ENCODE data around the gene TENM4.

The TENM4 gene

DNA sequence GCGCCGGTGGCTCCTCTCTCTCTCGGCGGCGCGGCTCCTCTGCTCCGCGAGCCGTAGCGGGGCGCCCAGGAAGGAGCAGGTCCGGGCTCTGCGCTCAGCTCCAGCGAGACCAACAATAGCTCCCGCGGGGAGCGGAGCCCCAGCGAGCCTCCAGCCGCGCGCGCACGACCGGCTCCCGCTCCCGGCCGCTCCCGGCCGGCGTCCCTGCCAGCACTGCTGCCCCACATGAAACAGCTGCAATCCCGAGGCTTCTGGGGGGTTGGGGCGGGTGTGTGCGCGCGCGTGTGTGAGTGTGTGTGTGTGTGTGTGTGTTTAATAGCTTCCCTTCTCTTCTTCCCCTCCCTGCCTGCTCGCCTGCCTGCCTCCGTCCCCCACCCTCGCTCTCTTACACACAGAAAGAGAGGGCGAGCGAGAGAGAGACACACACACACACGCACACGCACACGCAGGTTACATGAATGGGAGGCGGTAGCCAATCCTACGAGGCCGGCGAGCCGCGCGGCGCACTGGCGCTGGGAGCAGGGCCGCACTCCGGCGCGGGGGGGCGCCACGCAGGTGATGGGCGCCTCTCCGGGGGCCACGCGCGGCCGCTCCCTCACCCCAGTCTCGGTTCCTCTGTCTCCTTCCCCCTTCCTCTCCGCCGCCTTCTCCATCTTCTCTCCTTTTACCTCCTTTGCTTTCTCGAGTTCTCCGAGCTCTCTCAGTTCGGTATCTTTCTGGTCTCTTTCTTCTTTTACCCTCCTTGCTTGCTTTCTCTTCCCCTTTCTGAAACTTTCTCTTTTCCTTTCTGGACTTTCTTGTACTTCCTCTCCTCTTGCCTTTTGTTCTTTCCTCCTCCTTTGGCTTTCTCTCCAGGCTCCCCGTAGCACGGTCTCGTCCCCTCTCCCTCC, at the start of gene TENM4:
Gene TENM4 (minus strand): TSS at position 460 of the 890 bp plus-strand sequence. CDS start 371,086 bp downstream, outside the sequence.
- no peak for DNase-seq

DNA sequence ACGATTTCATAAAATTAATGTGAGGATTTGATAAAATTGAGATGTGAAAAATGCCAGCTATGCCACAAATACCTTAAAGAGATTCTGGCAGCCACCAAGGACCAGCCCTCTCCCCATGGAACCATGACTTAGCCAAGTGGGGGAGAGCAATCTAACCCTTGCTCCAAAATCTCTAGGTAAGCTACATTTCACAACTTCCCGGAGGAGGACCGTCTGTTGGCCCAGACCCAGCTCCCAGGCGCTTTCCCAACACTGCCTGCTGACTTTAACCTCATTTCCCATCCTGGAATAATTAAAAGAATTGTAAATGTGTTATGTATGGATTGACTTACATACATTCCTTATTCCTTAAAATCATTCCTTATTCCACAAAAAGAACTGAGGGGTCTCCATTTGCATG, 47.5 kb upstream of the TENM4 start:
- DNase-seq: no peak

DNA sequence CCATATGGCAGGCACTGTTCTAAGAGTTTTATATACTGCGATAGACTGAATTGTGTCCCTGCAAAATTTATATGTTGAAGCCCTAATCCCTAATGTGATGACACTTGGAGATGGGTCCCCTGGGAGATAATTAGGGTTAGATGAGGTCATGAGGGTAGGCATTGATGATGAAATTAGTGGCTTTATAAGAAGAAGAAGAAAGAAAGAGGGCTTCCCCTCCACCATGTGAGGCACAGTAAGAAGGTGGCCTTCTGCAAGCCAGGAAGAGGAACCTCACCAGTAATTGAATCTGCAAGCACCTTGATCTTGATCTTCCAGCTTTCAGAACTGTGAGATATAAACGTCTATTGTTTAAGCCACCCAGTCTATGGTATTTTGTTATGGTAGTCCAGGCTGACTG, 46.6 kb upstream of the TENM4 start:
- no peak for DNase-seq

DNA sequence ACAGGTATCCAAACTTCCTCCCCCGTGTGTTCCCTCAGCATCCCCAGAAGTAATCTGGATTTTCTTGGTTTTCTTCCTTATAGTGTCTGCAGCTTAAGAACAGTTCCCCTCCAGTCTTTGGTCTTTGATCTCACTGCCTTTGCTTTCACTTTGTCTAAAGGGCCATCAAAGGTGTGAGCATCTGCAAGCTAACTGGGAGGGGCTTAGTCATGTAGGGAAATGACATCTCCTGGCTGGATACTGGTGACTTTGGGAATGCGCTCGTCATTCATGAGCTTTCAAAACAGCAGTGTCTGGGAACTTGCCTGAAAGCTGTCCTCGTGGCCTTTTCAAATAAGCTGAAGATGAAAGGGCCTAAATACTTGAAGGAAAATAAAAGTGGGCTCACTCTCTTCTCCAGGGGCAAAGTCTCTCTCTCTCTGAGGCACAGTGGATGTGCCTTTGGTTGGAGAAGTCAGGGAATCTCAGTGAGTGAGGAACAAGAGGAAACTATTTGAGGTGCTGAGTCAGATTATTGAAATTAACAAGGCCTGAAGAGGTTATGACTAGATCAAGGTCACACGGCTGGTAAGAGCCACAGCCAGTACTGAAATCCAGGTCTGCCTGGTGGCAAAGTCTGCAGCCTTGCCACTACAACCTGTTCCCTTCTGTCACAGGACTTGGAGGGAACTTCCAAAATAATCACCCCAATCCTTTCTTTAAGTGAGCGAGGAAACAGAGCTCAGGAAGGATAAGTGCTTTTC, 45.6 kb upstream of the TENM4 start:
- DNase-seq: no peak

DNA sequence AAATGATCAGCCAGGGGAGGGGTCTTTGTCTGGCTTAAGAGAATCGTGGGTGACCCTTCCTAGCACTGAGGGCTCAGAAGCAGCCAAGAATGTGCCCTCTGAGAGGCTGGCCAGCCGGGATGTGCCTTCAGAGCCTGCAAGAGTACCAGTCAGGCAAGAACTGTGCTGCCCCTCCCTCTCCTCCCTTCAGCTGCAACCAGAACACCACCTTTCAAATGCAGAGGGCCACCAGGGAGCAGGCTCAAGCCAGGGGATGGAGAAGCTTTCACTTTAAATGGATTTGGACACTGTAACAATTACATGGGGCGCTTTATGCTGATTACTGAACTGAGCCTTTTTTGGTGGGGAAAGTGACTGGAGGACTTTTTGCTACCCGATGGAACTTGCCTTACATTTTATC, 44.9 kb upstream of the TENM4 start:
- no peak for DNase-seq

DNA sequence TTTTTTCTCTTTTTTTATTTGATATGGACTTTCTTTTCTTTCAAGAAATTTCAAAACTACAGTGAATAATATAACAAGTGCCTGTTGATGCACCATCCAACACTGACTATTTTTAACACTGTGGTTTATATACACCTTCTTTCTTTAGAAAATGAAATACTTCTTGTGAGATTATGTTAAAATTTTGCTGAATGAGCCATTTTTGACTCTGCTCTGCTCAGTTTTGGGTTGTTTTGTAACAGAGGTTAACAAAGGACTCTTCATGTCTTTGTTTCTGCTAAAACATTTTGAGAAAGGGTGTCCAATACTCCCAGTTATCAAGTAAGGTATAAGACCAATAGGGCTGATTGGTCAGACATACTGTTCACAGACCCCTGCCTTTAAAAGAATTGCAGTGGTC, 44.0 kb upstream of the TENM4 start:
- no peak for DNase-seq

DNA sequence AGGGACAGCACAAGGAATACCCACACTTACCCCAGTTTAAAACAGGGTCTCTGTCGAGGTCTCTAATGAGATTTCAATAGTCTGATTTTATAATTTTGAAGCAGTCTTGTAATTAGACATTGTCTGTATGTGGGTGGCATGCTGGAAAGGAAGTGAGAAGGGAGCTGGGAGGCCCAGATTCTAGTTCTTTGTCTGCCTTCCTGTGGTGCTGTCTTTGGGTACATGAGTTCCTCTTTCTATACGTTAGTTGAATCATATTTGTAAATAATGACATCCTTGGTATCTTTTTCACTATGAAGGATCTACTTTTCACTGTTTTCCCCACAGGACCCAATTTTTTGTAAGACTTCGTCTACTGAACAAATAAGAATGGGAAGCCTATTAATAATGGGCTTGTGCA, 42.0 kb upstream of the TENM4 start:
- no peak for DNase-seq

DNA sequence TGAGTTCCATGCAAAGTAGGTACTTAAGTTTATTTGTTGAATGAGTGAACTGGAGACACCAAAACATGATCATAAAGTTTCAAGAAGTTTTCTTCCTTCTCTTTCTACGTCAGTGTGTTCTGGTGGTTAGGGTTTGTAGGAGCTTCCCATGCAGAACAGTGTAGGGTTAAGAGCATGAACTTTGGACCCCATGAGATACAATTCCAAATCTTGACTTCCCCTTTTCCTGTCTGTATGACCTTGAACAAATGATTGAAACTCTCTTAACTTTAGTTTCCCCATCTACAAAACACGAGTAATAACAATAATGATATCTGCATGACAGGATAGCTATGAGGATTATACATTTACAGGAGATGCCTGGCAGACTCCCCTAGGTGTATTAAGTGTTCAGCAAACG, 41.0 kb upstream of the TENM4 start:
- no peak for DNase-seq

DNA sequence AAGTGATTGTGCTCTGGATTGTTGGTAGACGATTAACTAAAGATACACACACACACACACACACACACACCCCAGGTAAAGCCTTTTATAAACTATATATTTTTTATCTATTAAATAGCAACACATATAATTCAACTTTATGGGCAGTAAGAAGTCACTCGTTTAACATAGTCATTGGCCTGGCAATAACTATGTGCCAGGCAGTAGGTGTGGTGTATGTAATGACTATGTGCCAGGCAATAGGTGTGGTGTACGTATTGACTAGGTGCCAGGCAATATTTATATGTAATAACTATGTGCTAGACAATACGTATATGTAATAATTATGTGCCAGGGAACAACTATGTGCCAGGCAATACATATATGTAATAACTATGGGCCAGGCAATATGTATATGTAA, 40.0 kb upstream of the TENM4 start:
- DNase-seq: no peak

DNA sequence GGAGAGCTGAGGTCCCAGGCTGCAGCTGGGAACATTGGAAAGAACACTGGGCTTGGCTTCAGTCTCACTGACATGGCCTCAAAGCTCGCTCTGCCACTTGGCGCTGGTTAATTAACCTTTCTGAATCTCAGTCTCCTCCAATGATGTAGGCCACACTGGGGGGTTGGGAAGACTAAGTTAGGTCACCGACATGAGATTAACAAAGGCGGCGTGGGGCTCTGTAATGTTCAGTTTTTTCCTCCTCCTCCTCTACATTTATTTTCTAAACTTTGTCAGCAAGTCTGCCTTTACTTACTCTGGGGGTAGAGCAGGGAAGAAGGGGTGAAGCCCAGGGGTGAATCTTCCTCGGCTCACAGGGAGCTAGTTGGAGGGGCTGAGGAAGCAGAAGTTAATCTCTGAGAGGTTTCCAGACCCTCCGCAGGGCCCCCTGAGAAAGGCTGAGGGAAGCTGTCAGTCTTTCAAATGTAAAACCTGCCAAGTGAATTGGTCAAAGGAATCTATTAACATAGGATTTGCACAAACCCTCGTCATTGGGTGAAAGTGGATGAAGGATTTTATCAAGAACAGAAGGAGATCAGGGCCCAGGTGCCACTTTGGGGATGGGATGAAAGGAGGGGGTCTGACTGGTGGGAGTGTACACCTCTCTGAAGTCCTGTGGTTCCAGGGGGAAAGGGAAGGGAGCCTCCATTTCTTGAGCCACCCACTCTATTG, 32.1 kb upstream of the TENM4 start:
- no peak for DNase-seq

DNA sequence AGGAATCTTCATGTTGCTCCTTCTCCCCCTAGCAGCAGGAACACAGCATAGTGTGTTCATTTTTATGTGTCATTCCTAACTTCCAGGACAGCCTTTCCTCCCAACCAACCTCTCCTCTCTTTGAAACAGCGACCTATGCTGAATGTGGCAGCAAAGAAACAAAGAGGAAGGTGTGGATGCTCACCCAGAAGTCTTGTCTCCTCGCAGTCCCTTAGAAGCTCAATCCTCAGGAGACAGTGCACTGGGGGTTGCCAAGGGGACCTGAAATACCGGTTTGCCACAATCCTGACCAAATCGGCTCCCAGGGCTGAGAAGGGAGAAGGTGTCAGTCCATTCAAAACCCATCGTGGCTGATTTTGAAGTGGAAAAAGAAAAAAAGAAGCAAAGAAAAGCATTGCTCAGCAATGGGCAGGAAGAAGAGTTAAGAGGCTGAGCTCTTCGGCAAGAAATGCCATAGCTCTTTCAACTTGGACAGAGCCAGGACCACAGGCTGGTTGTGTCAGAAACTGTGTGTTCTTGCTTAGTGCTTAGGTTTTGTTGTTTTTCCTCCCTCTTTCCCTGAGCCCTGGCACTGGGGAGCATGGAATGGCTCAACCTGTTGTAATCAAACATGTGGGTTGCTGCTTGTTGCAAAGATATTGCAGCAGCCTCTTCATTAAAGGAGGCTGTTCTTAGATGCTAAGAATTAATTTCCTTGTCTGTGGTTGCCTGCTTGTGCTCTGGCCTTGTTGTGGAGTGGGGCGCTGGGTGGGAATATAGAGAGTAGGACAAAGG, 30.4 kb upstream of the TENM4 start:
- DNase-seq: no peak

DNA sequence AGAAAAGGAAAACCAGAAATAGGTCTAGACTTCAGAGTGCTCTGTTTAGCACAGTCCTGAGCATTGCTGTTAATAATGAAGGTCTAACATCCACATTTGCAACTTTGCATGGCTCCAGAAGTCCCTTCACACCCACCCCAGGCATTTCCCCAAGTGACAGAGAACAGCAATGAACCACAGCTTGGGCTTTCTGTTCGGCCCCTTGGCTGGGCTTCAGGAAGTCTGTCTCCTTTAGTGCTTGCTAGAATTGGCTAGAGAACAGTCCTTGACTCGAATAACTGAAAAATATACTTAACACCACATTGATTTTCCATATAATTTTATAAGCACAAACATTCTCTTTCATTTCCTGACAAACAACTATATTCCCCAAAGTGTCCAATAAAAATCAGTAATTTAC, 29.3 kb upstream of the TENM4 start:
- no peak for DNase-seq

DNA sequence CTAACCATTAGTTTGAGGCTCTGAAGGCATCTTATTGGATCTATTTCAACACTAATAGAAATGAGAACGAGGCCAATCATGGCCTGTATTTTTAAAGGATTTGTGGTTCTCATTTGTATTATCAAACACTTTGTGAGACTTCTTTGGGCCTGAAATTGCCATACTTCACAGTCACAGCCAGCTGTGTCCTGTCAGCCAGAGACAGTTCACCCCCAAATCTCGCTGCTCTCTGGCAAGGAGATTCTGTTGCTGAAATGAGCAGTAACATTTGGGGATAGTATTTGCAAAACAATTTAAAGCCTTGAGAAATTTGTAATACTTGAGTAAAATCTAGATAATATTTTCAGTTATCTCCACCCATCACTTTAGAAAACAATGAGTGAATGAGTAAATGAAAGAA, 26.9 kb upstream of the TENM4 start:
- DNase-seq: no peak

DNA sequence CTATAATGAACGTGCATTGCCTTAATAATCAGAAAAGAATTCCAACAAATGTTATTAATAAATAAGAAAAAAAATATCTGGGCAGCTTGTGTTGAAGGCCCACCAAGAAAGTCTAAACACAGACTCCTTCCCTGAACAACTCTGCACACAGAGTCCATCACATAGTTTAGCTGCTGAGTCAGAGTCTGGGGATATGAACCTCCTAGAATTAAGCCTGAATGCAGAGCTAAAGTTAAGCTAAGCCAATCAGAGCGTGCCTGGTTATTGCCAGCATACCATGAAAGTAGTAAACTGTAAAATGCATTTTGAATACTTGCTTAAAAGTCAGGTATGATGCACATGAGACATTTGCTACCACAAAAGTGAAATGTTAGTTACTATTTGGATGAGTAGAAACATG, 25.6 kb upstream of the TENM4 start:
- DNase-seq: no peak

DNA sequence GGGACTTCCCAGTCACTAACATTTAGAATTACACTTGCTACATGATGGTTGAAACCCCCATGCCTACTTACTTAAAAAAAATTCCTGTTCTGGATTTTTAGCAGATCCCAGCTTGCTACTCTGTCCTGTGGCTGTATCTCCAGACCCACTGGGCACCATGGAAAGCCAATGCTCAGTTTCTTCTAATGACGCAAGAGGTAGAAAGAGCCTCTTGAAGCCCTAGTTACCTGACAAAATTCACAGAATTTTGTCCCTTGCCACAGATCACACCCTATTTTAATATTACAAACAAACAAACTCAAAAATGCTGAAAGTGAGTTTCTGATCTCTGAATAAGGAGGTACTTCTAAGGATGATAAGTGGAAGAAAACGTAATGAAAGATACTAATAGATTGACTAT, 24.3 kb upstream of the TENM4 start:
- DNase-seq: no peak

DNA sequence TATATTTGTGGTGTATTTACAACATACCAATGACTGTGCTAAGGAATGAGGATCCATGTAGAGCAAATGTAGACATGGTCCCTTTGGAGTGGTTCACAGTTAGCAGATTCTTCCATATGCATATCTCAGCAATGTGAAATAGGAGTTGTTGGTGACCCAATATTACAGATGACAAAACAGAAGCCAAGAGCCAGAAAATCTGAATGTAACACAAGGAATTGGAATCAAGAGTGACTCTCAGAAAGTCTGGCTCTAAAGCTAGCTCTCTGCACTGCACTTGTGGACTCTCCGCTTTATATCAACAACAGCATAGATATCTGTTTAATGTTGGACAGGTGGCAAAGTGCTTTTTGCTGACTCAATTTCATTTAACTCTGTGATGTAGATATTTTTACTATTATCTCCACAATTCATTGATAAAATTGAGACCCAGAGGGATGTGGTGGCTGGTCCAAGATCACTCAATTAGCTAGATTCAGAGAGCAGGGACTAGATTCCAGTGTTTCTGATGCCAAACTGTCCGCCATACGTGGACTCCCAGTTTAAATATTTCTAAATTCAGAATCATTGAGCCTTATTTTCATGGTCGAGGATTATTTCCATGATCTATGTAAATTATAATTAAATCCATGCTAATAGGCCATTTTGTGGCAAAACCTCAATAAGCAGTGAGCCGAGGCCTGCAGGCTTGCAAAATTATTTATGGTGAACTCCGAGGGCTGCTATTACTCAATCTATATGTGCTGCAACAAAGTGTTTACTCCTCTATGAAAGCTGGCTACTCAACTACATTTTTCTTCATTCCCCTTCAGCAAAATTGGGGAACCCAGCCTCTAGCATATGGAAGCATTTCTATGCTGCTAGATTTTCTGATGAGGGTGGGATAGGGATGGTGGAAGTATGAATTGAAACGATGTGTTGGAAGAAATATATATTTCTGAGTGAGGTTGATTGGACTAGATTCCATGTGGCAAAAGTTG, 21.1 kb upstream of the TENM4 start:
- DNase-seq: no peak

DNA sequence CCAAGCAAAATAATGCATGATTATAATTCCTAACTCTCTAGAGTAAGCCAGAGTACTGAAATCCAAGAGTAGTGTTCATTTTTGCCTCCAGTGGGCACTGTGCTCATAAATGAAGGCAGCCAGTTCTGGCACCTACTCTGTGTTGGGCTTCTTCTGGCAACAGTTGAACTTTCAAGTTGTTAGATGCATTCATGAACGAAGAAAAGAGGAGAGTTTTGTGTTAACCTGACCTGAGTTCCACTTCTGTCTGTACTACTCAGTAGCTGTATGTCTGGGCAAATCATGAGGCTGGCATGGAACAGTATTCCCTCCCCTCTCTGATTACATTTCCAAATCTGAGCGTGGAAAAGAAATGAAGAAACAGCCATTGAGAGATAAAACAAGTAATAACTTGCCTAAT, 20.3 kb upstream of the TENM4 start:
- no peak for DNase-seq

DNA sequence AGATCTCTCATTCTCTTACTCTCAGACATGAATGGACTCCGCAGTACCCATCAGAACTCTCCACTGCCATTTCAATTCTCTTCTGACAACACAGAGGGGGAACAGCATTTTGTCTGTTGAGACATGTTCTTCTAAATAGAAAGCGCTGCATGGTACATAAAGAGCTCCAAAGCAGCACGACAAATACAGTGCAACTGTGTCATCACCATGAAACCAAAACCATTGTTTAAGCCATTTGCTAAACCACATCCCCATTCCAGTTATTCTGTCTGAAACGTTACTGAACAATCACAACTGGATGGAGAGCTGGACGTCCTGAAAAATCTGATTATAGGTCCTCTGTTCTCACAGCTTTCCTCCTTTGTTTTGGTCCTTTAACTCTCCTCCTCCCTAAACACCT, 17.9 kb upstream of the TENM4 start:
- no peak for DNase-seq

DNA sequence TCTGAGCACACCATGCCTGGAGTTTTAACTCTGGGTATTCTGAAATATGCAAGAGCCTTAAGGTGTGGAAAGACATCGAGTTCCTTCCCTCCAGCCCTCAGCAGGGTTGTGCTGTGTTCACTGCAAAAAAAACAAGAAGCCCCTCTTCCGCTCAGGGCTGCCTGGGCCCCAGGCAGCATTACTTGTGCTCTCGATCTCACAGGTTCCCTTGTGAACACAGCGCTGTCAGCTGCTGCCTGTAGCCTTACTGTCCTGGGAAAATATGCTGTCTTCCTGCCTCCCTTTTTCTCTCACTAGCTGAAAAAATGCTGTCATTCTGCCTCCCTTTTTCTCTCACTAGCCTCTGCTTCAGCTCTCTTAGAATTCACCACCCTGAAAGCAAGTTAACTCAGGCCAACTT, 15.7 kb upstream of the TENM4 start:
- DNase-seq: no peak

DNA sequence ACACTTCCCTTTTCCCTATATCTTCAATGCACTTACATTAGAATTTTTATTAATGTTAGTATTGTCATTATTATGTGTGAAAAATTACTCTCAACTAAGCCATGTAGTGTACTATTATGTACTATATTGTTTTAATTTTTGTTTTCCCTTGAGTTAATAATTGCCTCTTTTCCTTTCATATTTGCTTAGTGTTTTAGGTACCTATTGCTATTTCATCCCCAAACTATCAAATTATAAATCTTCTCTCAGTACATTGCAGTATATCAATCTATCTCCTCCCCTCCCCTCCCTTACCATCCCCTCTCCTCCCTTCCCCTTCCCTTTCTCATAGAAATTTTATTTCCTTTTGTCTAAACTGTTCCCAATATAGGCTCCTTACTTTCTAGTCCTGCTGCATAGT, 12.8 kb upstream of the TENM4 start:
- DNase-seq: no peak

DNA sequence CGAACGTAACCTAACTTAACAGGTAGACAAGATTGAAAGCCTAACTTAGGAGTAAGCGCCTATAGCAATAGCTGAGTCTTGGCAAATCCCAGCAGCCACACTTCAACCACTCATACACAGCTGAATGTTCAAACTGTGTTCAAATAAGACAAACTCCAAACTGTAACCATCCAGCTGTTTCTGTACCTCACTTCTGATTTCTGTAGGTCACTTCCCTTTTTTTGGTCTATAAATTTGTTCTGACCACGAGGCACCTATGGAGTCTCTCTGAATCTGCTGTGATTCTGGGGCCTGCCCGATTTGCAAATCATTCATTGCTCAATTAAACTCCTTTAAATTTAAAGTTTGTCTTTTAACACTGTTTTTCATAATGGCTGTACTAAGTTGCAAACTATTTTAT, 8.2 kb upstream of the TENM4 start:
- DNase-seq: no peak
